CD1c-positive myeloid dendritic cell (primary cell): ENCODE data around the gene DDX39A.
"Not testable (repeated sequence)": the region's sequence is repeated elsewhere in the genome, so short reads cannot be mapped to it uniquely, and the experiment has no call there.

ENCODE experiments used
- DNase-seq: peaks from one replicate; pipeline ENCODE4 v3.0.0-alpha.2; 2016; ENCODE audit errors: extremely low spot score

DDX39A gene

DNA sequence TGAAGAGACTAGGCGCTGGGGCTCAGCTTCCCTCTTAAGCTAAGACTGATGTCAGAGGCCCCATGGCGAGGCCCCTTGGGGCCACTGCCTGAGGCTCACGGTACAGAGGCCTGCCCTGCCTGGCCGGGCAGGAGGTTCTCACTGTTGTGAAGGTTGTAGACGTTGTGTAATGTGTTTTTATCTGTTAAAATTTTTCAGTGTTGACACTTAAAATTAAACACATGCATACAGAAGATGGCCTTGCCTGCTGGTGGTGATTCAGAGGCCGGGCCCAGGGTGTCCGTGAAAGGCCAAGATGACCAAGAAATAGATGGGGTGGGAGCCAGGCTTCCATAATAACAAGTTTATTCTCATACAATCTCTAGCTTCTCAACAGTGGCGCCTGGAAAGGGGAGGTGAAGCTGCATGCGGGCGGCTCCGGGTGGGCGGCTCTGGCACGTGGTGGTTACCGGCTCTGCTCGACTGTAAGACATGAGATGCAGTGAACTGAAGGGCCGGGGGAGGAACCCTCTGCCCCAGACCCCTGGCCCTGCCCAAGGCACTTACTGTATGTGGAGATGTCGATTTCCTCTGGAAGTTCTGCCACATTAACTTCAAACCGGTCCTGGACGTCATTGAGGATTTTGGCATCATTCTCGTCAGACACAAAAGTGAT, 10.5 kb downstream of the DDX39A start:
- DNase-seq, result no peak

DNA sequence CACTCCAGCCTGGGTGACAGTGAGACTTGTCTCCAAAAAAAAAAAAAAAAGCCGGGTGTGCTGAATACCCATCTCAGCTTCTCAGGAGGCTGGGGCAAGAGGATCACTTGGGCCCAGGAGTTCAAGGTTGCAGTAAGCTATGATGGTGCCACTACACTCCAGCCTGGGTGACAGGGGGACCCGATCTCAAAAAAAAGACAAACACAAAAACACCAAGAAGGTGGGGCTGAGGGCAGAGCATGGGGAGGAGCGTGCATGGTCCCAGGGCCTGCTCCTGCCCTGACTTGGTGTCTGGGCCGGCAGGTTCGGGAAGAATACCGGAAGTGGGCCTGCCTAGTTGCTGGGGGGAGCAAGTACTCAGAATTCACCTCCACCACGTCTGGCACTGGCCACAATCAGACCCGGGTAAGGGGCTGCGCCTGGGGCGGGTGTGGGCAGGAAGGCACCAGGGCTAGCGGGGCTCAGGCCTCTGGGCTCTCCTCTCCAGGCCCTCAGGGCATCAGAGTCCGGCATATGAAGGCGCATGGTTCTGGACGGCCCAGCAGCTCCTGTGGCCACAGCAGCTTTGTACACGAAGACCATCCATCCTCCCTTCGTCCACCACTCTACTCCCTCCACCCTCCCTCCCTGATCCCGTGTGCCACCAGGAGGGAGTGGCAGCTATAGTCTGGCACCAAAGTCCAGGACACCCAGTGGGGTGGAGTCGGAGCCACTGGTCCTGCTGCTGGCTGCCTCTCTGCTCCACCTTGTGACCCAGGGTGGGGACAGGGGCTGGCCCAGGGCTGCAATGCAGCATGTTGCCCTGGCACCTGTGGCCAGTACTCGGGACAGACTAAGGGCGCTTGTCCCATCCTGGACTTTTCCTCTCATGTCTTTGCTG, 11.3 kb downstream of the DDX39A start:
- no peak for DNase-seq

DNA sequence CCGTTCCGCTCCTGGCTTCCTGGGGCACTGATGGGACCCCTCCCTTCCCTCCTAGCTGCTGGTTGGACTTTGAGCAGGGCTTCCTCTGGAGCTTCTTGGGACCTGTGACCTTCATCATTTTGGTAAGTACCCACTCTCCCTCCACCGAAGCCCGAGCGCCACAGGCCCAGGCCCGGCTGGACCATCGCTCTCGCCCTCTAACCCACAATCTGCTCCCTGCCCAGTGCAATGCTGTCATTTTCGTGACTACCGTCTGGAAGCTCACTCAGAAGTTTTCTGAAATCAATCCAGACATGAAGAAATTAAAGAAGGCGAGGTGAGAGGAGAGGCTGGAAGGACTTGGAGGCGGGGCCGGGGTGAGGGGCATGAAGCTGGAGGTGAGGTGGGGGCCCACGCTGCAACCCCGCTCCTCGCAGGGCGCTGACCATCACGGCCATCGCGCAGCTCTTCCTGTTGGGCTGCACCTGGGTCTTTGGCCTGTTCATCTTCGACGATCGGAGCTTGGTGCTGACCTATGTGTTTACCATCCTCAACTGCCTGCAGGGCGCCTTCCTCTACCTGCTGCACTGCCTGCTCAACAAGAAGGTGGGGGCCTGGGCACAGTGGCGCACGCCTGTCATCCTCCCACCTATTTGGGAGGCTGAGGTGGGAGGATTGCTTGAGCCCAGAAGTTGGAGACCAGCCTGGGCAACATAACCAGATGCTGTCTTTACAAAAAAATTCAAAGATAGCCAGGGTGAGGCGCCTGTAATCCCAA, 12.3 kb downstream of the DDX39A start:
- no peak for DNase-seq

DNA sequence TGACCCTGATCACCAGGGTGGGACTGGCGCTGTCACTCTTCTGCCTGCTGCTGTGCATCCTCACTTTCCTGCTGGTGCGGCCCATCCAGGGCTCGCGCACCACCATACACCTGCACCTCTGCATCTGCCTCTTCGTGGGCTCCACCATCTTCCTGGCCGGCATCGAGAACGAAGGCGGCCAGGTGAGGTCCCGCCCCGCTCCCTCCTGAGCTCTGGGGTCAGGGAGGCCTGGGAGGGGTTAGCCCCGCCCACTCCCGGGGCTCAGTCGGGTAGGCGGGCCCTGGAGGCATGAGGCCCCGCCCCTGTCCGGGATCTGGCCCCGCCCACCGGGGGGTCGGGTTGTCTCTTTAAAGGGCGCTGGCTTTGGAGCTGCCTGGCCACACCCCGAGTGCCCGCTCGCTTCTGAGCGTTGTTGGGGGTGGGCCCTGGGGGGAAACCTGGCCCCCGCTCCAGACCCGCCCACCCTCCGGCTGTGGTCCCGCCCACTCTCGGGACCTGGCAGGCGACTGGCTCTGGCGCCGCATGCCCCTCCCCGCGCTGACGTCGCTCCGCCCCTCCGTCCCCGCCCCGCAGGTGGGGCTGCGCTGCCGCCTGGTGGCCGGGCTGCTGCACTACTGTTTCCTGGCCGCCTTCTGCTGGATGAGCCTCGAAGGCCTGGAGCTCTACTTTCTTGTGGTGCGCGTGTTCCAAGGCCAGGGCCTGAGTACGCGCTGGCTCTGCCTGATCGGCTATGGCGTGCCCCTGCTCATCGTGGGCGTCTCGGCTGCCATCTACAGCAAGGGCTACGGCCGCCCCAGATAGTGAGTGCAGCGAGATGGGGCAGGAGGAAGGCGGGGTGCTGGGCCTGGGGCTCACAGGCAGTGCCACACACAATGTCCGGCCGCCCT, 13.1 kb downstream of the DDX39A start:
- peak; percentile 91 for DNase-seq

DNA sequence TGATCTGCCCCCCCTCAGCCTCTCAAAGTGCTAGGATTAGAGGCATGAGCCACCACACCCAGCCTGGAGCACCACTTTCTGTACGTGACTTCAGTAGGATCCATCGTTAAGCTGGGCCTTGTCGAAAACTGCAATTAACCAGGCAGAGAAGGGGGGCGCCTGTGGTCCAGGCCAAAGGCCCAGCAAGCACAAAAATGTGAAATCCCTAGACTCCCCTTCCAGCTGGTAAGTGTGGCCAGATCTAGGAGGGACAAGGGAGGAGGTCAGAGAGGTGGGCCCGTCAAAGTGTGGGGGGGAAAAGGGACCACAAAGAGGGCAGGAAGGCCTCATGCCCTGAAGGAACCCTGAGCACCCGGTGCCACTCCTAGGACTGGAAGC, 13.8 kb downstream of the DDX39A start:
- no peak for DNase-seq

DNA sequence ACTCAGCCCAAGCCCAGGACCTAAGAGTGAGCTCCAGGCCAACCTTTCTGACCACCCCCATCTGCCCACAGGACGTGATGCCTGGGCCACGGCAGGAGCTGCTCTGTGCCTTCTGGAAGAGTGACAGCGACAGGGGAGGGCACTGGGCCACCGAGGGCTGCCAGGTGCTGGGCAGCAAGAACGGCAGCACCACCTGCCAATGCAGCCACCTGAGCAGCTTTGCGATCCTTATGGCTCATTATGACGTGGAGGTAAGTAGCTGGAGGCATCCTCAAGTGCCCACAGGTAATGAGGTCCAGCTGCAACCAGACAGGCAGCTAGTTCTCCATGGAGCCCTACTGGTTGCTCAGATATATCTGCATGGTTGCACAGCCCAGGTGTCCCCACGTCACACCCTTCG, 14.8 kb downstream of the DDX39A start:
- DNase-seq, result no peak

DNA sequence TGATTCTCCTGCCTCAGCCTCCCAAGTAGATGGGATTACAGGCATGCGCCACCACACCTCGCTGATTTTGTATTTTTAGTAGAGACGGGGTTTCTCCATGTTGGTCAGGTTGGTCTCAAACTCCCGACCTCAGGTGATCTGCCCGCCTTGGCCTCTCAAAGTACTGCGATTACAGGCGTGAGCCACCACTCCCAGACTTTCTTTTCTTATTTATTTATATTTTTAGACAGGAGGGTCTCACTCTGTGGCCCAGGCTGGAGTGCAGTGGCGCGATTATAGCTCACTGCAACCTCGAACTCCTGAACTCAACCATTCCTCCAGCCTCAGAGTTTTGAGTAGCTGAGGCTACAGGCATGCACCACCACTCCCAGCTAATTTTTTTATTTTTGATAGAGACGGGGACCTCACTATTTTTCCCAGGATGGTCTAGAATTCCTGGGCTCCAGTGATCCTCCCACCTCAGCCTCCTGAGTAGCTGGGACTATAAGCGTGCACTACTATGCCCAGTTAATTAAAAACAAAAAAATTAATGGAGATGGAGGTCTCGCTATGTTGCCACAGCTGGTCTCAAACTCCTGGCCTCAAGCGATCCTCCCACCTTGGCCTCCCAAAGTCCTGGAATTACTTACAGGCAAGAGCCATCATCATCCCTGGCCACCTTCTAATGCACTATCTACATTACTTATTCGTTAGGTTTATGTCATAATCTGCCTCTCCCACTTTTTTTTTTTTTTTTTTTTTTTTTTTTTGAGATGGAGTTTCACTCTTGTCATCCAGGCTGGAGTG, 15.8 kb downstream of the DDX39A start:
- DNase-seq, result not testable (repeated sequence)

DNA sequence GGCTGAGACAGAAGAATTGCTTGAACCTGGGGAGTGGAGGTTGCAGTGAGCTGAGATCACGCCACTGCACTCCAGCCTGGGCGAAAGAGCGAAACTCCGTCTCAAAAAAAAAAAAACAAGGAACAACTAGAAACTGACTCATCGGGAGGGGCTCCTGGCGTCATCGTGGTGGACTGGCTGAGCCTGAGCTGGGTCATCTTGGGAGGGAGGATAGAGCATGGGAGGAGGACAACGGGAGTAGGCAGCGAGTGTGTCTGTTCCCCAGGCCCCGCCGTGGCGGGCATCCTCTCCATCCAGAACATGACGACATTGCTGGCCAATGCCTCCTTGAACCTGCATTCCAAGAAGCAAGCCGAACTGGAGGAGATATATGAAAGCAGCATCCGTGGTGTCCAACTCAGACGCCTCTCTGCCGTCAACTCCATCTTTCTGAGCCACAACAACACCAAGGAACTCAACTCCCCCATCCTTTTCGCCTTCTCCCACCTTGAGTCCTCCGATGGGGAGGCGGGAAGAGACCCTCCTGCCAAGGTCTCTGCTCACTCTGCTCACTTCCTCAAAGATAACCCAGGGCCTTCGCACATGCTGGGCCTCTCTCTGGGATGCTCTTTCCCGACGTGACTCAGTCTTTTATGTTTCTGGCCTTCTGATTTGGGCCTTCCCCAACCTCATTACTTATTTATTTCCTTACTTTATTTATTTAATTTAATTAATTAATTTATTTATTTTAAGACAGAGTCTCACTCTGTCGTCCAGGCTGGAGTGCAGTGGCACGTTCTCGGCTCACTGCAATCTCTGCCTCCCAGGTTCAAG, 16.6 kb downstream of the DDX39A start:
- DNase-seq, result peak; percentile 90

DNA sequence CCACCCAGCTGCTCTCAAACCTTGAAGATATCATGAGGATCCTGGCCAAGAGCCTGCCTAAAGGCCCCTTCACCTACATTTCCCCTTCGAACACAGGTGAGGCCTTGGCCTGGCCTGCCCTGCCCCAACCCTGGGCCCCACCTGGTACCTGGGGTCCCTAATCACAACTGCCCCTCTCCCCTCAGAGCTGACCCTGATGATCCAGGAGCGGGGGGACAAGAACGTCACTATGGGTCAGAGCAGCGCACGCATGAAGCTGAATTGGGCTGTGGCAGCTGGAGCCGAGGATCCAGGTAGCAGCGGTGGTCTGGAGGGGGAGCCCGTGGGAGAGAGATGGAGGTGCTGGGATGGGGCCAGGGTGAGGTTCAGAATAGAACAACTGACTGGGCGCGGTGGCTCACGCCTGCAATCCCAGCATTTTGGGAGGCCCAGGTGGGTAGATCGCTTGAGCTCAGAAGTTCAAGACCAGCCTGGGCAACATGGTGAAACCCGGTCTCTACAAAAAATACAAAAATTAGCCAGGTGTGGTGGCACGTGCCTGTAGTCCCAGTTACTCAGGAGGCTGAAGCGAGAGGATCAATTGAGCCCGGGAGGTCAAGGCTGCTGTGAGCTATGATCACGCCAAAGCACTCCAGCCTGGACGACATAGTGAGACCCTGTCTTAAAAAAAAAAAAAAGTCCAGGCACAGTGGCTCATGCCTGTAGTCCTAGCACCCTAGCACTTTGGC, 17.5 kb downstream of the DDX39A start:
- DNase-seq, result no peak

DNA sequence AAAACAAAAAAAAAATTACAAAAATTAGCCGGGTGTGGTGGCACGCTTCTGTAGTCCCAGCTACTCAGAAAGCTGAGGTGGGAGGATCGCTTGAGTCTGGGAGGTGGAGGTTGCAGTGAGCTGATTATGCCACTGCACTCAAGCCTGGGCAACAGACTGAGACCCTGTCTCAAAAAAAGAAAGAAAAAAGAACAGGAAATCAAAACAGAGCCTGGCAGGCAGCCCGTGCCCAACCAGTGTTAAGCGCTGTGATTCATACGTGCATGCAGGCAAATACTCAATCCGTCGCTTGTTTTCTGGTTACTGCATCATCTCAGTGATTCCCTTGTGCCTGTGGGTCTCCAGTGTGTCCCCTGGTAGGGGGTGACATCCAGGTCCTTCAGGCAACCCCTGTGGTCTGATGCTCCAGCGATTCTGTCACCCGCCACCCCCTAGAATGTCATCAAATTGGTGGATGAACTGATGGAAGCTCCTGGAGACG, 18.1 kb downstream of the DDX39A start:
- no peak for DNase-seq

DNA sequence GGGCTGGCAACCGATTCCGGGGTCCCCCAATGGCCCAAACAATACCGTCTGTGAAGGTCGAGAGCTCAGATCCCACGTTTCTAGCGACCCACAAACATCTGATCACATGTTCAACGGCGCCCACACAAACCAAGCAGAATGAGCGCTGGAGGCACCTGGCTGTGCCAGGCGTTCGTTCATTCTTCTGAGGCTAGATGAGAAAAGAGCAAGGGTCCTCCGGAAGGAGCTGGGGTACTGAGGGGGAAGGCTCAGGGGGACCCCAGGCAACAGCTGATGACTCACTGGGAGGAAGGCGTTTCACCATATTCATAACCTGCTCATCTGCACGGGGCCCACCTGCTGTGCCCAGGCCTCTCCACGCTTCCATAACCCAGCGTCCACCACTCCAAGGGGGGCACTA, 22.0 kb downstream of the DDX39A start:
- DNase-seq, result not testable (repeated sequence)

DNA sequence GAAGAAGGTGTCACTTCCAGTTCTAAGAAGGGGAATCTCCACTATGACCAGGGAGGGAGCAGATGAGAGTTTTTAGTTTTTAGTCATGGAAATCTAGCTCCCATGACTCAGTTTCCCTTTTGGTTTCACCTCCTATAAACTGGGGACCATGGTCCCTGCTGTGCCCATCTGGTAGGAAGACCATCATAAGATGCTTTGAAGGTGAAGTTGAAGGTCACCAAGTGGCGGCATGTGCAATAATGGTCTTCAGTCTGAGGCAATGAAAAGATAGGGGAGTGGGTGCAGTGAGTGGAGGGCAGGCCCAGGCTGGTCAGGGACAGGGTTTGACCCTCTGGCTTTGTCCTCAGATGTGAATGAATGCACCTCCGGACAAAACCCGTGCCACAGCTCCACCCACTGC, 22.4 kb downstream of the DDX39A start:
- not testable (repeated sequence) for DNase-seq

DNA sequence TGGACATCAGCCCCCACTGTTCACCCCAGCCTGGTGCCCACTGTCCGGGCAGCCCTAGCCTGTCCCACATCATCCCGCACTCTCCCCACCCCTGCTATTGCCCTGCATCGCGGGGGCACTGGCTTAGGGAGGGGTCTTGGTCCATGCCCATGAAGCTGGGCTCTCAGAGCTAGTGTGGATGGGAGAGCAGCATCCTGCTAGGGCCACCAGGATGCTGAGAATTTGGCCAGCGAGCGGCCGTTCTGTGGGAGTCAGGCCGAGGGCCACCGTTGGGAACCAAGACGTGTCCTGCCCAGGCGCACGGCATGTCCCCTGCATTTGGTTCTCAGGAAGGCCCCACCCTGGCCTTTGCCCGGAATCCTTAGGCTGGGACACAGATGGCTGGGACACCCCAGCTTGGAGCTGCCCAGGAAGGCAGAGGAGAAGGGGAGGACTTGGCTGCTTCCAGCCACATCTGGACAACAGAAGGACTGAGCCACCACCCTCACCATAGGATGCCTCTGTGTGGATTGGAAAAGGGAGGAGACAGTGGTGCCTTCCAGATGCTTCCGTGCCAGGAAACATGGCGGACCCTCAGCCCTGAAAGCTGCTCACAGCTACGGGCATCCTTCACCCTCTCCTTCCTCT, 23.3 kb downstream of the DDX39A start:
- no peak for DNase-seq

DNA sequence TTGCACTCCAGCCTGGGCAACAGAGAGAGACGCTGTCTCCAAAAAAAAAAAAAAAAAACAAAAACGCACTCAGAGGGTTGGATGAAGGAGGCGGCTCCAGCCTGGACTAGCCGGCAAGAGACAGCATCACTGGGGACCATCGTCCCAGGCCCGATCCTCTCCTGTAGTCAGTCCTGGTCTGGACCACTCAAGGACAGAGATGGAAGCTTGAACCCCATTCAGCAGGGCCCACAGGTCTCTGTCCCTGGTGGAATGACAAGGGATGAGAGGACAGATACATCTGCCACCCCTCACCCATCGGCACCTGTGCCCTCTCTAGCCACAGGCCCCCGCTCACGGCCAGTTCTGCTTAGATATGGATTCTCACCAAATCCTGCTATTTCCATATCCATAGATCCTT, 23.9 kb downstream of the DDX39A start:
- DNase-seq, result no peak

DNA sequence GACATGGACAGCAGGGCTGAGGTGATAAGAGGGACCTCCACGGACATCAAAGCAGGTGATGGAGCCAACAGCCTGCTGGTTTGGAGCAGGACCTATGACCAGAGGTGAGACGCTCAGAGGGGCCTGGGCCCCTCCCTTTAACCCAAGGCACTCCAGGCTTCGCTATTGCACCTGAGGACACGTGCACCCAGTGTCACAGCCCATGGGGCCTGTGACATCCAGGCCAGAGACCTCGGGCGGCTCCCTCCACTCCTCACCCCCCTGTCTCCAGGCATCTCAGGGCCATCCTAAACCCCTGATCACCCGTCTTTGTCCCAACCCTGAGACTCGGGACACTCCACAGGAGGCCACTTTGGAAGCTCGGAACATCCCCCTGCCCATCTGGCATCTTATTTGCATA, 25.0 kb downstream of the DDX39A start:
- no peak for DNase-seq

DNA sequence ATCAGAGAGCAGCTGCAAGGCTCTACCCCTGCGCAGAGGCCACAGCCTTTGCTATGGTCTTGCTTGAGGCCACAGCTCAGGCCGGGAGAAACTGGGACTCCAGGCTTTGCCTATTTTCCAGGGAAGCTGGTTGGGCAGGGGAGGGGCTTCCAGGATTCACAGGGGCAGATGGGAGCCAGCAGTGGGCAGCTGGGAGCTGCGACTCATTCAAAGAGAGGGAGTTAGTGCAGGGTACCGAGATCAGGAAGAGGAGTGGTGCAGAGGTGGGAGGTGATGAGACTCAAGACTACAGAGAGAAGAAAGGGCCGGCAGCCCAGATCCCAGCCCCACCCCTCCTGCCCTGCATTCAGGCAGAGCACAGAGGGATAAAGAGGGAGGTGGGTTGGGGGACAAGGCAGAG, 25.8 kb downstream of the DDX39A start:
- no peak for DNase-seq

DNA sequence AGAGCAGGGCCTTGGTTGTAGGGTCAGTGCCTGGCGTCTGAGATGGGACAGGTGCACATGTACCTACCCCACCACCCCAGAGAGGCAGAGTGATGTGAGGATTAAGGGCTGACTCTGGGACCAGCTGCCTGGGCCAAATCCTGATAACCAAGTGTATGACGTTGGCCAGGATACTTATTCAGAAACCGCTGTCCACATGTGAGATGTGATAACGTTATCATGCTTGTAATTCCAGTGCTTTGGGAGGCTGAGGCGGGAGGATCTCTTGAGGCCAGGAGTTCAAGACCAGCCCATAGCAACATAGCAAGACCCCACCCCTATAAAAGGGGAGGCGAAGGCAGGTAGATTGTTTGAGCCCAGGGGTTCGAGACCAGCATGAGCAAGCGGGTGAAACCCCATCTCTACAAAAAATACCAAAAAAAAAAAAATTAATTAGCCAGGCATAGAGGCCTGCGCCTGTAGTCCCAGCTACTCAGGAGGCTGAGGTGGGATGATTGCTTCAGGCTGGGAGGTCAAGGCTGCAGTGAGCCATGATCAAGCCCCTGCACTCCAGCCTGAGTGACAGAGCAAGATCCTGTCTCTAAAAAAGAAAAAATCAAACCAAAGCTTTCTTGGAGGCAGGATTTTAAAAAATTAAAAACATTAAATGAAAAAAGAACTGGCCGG, 27.9 kb downstream of the DDX39A start:
- no peak for DNase-seq

DNA sequence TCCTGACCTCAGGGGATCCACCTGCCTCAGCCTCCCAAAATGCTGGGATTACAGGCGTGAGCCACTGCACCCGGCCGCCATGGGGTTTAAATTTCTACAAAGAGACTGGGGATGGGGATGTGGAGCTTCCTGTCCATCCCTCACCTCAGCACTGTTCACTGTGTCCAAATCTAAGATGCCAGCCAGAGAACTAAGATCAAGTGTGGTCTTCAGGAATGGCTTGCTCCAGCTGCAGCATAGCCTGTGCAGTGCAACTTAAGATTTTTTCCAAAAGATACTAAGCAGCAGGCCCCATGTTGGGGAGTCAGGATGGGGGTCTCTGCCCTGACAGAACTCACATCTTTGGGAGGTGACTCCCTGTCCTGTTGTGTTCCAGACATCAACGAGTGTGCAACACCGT, 28.6 kb downstream of the DDX39A start:
- DNase-seq, result no peak
